PC-3 (cell line): Measurements from ENCODE around the gene FAM171A2.

ENCODE experiments used
- EZH2 ChIP-seq: fragments of 300-600 bp; sonication (generic); IDR thresholded peaks from one replicate; pipeline ENCODE4 v1.6.1; 2017; ENCODE audit warnings: antibody characterized with exemption, mild to moderate bottlenecking, low read length; ENCODE audit not compliant: unreplicated experiment
- EZH2phosphoT487 ChIP-seq: fragments of 300-600 bp; sonication (generic); IDR thresholded peaks from 2 replicates; pipeline ENCODE4 v1.6.1; 2018; ENCODE audit warnings: mild to moderate bottlenecking, antibody characterized with exemption, low read length, borderline replicate concordance
- TF ChIP-seq, protein P1 (sequence below): fragments of 300-600 bp; sonication (generic); conservative IDR thresholded peaks from 2 replicates; pipeline ENCODE4 v1.5.1; 2017; ENCODE audit warnings: antibody characterized with exemption, low read depth, mild to moderate bottlenecking, low read length

DNA sequence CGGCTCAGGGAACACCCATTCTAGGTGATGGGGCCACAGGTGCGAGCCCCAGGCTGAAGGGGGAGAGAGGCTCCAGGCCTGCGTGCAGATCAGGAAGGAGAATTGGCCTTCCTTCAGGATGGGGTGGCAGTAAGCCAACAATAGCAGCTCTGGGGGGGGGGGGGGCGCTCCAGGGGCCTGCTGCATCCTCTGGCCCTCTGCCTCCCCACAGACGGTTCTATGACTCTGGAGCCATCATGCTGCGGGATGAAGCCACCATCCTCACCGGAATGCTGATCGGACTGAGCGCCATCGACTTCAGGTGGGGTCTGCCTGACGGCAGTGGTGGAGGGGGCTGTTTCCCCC, 49.2 kb downstream of the FAM171A2 start:
- TF ChIP-seq, protein P1, sequence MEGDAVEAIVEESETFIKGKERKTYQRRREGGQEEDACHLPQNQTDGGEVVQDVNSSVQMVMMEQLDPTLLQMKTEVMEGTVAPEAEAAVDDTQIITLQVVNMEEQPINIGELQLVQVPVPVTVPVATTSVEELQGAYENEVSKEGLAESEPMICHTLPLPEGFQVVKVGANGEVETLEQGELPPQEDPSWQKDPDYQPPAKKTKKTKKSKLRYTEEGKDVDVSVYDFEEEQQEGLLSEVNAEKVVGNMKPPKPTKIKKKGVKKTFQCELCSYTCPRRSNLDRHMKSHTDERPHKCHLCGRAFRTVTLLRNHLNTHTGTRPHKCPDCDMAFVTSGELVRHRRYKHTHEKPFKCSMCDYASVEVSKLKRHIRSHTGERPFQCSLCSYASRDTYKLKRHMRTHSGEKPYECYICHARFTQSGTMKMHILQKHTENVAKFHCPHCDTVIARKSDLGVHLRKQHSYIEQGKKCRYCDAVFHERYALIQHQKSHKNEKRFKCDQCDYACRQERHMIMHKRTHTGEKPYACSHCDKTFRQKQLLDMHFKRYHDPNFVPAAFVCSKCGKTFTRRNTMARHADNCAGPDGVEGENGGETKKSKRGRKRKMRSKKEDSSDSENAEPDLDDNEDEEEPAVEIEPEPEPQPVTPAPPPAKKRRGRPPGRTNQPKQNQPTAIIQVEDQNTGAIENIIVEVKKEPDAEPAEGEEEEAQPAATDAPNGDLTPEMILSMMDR: no peak
- no peak for TF ChIP-seq EZH2
- TF ChIP-seq EZH2phosphoT487: no peak
